Stimulated activated CD4-positive, alpha-beta T cell treated with anti-CD3 and anti-CD28 coated beads, TNF-alpha, amount 100 ng/mL, for 1 hour (primary cell): ENCODE data around the gene DUSP23.

Experiments used
- DNase-seq, 3 donors: peaks; one replicate each; pipeline ENCODE4 v3.0.0-alpha.2; 2020; ENCODE audit warnings: low read depth in 3 of 3, low spot score in 1 of 3

DUSP23 gene

GRCh38 chr1:159827549-159827948 is 46.8 kb downstream of the DUSP23 start:
- DNase-seq, result no peak

GRCh38 chr1:159828176-159828575 is 47.4 kb downstream of the DUSP23 start:
- no peak for DNase-seq

- no peak for DNase-seq
Measured at GRCh38 chr1:159828581-159829272, 48.0 kb downstream of the DUSP23 start.

GRCh38 chr1:159829273-159829634 is 48.5 kb downstream of the DUSP23 start:
- DNase-seq, result no peak

- DNase-seq, result no peak
Measured at GRCh38 chr1:159829822-159830465, 49.2 kb downstream of the DUSP23 start.

- DNase-seq, result no peak
Measured at GRCh38 chr1:159830722-159831121, 50.0 kb downstream of the DUSP23 start.

GRCh38 chr1:159831412-159832141 is 50.8 kb downstream of the DUSP23 start:
- DNase-seq, result no peak
